ENCODE results near the gene ZKSCAN4.

ZKSCAN4 gene

DNA sequence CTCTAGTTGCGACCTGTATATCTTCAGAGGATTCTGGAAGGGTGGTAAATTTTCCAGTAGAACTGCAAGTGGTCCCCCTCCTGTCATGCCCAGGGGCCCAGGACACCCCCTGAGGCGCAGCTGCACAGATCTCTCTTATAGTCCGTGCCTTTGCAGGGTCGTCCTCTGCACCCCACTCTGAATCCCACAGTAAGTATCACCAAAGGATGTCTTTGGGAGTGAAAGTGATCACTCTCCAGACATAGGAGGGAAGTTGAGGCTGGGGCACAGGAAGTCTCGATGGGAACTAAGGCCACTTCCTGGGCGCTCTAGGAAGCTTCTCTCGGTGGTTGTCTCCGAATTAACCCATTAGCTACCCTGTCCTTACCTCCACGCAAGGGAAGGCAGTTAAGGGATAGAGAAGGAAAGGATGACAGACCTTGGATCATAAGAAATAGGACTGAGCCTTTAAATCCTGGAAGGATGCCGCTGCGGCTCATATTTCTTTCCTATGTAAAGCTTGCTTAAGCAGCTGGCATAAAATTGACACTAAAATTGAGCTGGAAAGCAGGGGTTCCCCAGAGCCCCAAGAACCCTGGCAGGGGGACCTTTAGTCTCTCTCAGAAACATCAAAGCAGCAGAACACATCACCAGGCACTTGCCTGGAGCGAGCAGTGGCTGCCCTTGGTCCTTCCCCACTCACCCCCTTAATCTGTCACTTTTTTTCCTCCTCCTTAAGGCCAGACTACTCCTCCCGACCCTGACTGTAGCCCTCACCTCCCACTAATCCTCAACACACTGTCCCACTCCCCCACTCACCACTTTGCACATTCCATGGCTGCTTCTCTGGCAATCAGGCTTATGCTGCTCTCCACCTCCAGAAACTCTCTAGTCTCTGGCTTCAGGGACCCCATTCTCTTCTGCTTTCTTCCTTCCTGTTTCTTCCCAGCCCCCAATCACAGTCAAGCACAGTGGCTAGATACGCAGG lies at the start of gene ZKSCAN4:
Gene ZKSCAN4 (minus strand): TSS at position 261 of the 967 bp plus-strand sequence. CDS start 289 bp downstream, outside the sequence.
- DNase-seq (ENCODE audit: low spot score): peak; percentile 95

DNA sequence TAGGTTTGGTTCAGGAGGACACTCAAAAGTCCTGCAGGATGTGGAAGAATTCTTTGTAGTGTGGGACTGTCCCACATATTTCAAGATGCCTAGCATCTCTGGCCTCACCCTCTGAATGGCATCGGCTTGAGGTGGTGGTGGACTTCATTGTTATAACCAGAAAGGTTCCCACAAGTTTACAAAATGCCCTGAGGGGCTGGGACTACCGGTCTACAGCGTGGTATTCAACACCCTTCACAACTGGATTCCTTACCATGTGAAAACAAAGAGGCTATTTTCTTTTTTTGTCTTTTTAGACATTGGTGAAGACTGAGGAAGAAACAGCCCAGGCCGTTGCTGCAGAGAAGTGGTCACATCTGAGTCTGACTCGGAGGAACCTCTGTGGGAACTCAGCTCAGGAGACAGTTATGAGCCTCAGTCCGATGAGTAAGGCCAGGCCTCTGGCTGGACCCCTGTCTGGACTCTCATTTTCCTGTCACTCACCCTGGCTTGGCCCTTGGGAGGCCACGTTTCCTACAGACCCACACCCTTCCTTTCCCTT lies 44.5 kb upstream of the ZKSCAN4 start:
- DNase-seq (ENCODE audit: low spot score): no peak

DNA sequence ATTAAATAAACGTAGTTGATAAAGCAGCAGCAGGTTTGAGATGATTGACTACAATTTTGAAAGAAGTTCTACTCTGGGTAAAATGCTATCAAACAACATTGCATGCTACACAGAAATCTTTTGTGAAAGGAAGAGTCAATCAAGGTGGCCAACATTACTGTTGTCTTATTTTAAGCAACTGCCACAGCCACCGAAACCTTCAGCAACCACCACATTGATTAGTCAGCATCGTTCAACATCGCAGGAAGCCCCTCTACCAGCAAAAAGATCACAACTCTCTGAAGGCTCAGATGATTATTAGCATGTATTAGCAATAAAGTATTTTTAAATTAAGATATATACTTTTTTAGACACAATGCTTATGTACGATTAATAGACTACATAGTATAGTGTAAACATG lies 43.3 kb upstream of the ZKSCAN4 start:
- no peak for DNase-seq (ENCODE audit: low spot score)

DNA sequence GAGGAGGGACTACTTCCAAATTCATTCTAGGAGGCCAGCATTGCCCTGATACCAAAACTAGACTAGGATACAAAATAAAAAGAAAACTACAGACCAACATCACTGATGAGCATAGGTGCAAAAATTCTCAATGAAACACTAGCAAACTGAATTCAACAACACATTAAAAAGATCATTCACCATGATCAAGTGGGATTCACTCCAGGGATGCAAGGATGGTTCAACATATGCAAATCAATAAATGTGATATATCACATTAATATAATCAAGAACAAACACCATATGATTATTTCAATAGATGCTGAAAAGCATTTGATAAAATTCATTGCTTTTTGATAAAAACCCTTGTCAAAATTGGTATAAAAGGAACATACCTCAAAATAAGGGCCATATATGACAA lies 39.5 kb upstream of the ZKSCAN4 start:
- DNase-seq (ENCODE audit: low spot score): no peak

DNA sequence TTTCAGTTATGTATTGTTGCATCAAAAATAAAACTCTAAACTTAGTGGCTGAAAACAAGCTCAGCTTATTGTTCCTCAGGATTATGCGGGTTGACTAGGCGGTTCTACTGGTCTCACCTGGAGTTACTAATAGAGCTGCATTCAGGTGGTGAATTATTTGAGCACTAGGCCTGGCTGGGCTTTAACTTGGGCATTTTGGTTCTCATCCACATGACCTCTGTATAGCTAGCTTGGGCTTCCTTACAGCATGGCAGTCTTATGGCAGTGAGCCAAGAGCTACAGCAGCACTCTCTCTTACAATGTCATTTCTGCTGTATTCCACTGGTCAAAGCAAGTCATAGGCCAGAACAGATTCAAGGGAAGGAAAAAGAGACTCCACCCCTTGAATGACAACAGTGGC lies 30.9 kb upstream of the ZKSCAN4 start:
- DNase-seq (ENCODE audit: low spot score): peak; percentile 35

DNA sequence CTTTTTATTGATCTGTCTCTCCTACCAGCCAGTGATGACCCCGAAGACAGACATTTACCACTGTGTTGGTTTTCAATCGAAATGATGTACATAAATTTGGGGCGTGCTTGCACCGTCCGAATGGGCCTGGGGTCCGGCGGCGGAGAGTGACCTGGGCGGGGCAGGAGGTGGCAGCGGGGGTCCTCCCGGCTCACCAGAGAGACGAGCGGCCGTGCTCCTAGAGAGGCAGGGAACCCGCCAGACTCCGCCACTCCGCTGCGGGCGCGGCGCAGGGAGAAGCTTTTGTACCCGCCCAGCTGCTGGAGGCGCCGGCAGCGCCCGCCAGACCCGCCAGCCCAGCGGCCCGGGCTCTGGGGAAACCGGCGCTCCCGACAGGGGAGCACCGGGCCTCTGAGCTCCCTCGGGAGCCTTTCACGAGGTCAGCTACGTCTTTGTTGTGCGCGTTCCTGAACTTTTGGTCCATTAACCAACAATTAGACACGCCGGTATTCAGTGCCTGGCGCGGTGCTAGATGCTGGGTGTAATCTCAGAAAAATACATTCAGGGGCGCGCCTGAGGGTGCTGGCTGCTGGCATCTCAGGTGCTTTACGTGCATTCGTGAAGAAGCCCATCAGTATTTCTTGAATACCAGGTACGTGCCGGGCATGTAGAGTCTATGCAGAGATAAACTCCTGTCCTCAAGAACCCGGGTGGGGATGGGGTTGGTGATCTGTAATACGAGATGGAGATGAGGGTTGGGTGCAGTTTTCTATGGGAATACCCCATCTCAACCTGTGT lies 29.4 kb upstream of the ZKSCAN4 start, which contains the start of gene PGBD1:
Gene PGBD1 (plus strand): TSS at position 285 of the 777 bp plus-strand sequence. CDS start 2,242 bp downstream, outside the sequence.
- DNase-seq (ENCODE audit: low spot score): peak; percentile 86

DNA sequence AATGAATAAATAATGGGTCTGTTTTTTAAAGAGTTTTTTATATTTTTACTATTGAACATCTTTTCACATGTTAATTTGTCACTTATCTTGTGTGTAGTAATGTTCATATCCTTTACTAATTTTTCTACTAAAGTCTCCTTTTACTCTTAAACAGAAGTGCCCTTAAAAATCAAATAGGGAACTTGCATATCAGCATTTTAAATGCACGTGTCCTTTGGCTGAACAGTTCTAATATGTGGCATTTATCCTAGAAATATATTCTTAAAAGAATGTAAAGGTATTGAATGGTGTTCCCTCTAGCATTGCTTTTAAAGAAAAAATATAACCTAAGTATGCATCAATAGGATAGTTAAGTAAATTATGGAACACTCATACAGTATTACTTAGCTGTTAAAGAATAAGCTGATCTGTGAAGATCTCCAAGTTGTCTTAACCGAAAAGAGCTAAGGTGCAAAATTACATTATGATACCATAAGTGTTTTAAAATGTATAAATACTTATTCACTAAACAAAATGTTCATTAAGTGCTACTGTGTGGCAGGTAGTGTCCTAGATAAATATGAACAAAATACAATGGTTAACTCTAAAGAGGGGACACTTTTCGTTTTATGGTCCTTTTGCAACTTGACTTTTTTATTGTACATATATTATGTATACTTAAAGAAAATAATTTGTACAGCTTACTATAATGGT lies 28.7 kb upstream of the ZKSCAN4 start:
- no peak for DNase-seq (ENCODE audit: low spot score)

DNA sequence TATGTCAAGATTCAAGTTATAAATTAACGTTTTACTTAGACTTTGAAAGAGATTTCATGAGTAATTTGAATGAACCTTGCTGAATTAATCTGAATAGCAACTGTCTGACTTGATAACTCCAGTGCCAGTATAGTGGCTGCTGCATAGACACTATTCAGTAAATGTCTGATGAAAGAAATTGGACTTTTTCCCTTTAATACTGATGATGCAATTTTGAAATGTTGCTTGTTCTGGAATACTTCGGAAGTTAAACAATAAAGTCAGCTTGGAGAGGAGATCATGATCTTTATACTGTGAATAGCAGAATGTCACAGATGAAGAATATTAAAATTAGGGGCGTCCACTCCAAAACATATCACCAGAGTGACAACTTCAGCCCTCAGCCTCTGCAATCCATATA lies 25.7 kb upstream of the ZKSCAN4 start:
- no peak for DNase-seq (ENCODE audit: low spot score)

DNA sequence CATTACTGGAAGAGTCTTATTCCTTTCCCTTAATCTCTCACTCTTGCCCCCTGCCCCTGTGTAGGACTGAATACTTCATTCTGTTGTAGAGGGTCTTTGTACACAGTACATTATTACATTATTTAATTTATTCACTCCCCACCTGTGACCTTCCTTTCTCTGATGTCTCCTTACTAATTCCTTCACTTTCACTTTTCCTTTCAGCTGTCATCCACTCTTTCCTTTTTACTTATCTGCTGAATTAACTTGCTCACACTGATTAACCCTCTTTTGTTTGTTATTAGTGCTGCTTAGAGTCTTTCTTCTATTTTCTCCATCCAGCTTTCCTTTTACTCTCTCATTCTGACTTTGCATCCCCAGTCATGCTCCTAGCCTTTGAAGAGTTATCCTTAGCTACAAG lies 22.8 kb upstream of the ZKSCAN4 start:
- DNase-seq (ENCODE audit: low spot score): no peak

DNA sequence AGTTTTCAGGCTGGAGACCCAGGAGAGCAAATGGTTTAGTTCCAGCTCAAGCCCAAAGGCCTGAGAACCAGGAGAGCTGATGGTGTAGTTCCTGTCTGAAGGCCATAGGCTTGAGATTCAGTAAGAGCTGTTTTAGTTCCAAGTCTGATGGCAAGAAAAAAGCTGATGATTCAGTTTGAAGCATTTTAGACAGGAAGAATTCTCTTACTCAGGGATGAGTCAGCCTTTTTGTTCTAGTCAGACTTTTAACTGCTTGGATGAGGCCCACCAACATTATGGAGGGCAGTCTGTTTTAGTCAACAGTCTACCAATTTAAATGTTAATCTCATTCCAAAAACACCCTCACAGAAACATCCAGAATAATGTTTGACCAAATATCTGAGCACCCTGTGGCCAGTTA lies 17.4 kb upstream of the ZKSCAN4 start:
- DNase-seq (ENCODE audit: low spot score): peak; percentile 99

DNA sequence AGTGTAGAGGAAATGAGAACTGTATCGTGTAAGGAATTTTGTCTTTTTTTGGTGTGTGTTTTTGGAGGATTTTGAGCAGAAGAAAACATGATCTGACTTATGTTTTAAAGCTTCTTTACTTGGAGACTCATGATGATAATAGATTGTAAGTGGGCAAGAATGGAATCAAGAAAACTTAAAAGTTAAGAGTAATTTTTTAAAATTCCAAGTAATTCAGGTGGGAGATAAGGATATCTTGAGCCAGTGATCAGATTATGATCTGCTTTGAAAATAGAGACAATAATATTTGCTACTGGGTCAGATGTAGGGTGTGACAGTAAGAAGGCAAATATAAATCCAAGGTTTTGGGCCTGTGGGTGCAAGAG lies 15.6 kb upstream of the ZKSCAN4 start:
- no peak for DNase-seq (ENCODE audit: low spot score)

DNA sequence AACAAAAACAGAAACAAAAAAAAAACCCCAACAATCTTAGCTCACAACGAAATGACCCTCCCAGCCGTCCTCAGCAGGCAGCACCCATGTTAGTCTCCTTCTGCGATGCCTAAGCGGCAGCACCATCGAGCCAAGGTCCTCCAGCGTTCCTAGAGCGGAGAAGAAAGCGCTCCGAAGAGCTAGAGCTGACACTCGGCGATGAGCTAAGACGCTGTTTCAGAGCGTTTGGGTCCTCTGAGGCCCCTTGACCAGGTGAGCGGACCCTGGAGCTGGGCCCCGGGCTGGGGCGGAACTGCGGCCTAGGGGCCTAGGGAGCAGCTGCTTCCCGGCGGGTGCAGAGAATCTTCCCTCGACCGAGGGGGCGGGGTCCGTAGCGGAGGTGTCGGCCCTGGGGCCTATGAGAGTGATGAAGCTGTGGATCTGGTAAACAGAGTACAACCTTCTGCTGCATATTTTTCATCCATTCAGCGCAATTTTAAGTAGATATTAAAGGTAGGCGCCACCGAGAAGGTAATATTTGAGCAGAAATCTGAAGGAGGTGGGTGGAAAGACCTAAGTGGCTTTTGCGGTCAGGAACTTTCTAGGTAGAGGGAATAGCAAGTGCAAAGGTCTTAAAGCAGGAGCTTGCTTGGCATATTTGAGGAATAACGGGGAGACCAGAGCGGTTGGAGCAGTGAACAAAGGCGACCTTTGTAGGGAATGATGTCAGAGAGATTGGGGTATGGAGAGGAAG lies 15.1 kb upstream of the ZKSCAN4 start, which contains the start of gene ZSCAN26:
Gene ZSCAN26 (plus strand): TSS at position 182 of the 733 bp plus-strand sequence. CDS start 4,777 bp downstream, outside the sequence.
- peak; percentile 91 for DNase-seq (ENCODE audit: low spot score)

DNA sequence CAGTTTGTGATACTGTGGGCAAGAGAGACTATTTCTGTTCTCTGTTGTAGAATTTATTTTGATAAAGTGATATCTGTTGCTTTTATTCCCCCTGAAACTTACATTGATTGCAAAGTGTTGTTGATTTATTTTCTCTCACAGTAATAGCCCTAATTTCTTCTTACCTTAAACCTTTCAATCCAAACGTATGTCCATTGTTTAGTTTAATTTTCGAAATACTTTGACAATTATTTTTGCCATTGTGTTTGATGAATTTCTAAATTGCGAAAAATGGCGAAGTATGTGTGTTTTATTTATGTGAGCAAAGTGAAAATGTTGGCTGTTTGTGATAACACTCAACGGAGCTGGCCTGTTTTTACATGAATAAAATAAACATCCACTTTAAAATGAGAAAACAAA lies 14.5 kb upstream of the ZKSCAN4 start:
- DNase-seq (ENCODE audit: low spot score): no peak

DNA sequence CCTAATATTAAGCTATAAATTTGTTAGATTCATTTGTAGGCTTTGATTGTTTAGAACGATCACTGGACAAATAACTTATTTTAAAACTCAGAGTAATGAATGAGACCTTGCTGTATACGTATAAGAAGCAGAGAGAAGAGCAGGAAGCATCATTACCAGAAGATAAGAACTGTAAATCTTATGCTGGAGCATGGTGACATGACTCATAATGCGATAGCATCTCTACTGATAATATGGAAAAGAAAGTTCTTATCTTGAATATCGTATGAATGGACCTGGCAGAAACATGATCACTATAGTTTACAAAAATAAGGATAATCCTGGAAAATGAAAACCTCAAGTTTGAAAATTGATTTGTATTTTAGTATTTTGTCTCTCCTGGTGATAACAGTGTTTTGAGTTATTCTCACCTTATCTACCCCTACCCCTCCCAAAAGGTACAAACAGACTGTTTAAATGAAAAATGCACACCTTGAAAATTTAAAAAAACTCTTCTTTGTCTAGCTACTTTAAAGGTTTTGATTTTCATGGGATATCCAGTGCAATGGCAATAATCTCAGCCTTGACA lies 12.8 kb upstream of the ZKSCAN4 start:
- no peak for DNase-seq (ENCODE audit: low spot score)

DNA sequence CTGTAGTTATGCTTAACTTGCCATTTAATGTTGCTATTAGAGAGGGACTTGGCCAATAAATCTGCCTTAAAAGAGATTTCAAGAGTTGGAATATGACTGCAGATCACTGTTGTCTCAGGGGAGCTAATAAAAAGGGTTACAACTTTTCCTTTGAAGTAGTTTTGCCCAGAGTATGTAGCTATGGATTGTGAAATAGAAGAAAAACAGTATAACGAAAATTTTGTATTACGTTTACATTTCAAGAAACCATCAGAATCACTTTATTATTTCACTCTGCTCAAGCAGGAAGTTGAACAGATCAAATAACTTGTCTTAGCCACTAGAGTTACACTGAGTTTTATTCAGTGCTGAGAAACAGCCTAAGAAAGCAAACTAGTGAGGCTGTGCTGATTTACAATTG lies 11.9 kb upstream of the ZKSCAN4 start:
- DNase-seq (ENCODE audit: low spot score): no peak

DNA sequence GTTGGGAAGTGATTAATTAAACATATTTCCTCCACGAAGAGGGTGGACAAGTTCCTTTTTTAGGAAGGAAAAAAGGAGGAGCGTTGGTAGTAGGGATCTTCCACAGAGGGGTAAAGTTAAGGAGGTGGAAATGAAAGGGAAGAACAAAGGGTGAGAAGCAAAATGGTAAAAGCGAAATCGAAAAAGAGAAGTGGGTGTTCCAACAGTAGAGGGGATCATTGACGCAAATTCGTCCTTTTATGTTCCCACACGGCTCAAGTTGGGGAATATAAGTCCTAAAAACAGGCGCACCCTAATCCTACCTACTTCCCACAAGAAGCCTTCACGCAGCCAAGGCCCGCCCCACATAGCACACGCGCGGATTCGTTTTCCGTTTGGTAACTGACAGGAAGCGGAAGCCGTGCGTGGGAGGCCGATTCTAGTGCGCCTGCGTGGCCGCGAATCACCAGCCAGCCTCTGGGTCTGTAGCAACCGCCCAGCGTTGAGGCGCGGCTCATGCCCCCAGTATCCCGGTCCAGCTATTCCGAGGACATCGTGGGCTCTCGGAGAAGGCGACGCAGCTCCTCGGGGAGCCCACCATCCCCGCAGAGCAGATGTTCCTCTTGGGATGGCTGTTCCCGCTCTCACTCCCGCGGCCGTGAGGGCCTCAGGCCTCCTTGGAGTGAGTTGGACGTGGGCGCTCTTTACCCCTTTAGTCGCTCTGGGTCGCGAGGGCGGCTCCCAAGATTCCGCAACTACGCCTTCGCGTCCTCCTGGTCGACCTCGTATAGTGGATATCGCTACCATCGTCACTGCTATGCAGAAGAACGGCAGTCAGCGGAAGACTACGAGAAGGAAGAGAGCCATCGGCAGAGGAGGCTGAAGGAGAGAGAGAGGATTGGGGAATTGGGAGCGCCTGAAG lies 7.1 kb upstream of the ZKSCAN4 start, which contains the start of gene NKAPL:
Gene NKAPL (plus strand): TSS at position 421 of the 901 bp plus-strand sequence. CDS start 75 bp downstream, at position 496.
- no peak for DNase-seq (ENCODE audit: low spot score)

DNA sequence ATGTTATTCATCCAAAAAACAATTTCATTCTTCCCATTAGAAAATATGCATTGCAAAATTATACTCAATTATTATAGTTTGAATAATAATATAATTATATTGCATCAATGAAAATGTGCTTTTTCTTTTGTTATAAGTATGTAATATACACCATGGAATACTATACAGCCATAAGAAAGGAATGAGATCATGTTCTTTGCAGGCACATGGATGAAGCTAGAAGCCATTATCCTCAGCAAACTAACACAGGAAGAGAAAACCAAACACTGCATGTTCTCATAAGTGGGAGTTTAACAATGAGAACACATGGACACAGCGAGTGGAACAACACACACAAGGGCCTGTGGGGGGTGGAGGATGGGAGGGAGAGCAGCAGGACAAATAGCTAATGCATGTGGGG lies 5.0 kb upstream of the ZKSCAN4 start:
- DNase-seq (ENCODE audit: low spot score): no peak

DNA sequence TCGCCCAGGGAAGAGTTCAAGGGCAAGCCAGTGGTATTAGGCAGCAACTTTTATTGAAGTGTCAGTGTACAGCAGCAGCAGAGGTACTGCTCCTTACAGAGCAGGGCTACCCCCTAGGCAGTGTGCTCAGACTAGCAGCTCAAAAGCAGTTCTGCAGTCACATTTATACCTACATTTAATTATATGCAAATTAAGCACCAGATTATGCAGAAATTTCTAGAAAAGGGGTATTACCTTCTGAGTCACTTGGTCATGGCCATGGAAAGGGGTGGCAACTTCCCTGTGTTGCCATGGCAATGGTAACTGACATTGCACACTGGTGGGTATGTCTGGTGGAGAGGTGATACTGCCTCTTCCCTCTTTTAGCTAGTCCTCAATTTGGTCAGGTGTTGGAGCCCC lies 2.1 kb upstream of the ZKSCAN4 start:
- no peak for DNase-seq (ENCODE audit: low spot score)

DNA sequence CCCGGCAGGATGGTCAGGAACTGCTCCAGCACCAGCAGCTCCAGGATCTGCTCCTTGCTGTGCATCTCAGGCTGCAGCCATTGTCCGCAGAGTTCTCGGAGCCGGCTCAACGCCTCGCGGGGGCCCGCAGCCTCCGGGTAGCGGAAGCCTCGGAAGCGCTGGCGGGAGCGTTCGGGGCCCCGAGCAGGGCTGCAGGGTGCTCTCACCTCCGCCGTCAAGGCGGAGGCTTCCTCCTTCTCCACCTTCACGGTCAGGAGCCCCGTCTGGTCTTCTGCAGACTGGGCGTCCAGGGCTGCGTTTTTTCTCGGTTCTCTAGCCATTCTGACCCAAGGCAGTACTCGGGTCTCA lies 434 bp downstream of the ZKSCAN4 start:
- peak; percentile 18 for DNase-seq (ENCODE audit: low spot score)

DNA sequence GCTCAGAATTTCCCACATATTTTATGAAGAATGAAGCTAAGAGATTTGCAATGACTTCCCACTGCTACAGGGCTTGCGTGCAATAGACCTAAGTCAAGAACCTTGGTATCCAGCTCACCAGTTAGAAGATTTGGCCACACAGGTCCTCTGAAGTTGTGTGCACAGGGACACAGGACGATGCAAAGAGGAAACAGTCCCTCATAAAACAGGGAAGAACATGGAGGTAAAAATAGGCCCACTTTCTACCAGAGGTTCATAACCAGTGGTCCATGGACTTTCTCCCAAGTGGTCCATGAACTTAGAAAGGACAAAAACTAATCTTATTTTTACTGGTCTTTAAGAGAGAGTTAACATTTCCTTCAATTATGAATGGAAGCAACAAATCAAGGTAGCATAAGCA lies 1.3 kb downstream of the ZKSCAN4 start:
- DNase-seq (ENCODE audit: low spot score): no peak

Measured in RKO (cell line).